ENCODE measurements around the gene TRPC4AP.

The TRPC4AP gene

GRCh38 chr20:35039146-35039545 is 53.5 kb downstream of the TRPC4AP start:
- no peaks in the 10 kb centered on the region for H3K27me3 ChIP-seq (ENCODE audit: insufficient read depth, low read length)
- no peaks in the 10 kb centered on the region for H3K4me1 ChIP-seq (ENCODE audit: insufficient read depth, low read length)
- H3K9me3 ChIP-seq (ENCODE audit: low read length) = no peaks in the 10 kb centered on the region
- peaks cover 65% of the 10 kb centered on the region for H3K36me3 ChIP-seq (ENCODE audit: insufficient read depth, low read length)
- no peak overlapping the region for H3K4me3 ChIP-seq (ENCODE audit: low read length)
- no peak overlapping the region for H2AFZ ChIP-seq (ENCODE audit: low read depth, low read length)

GRCh38 chr20:35034145-35034544 is 58.5 kb downstream of the TRPC4AP start:
- Histone ChIP-seq H2AFZ (ENCODE audit: low read depth, low read length) (no peak overlapping the region), H3K27me3 (ENCODE audit: insufficient read depth, low read length) (no peaks in the 10 kb centered on the region), H3K36me3 (ENCODE audit: insufficient read depth, low read length) (peaks cover 72% of the 10 kb centered on the region), H3K4me3 (ENCODE audit: low read length) (no peak overlapping the region), H3K9me3 (ENCODE audit: low read length) (no peaks in the 10 kb centered on the region), H3K4me1 (ENCODE audit: insufficient read depth, low read length) (no peaks in the 10 kb centered on the region)

GRCh38 chr20:35030136-35030535 is 62.5 kb downstream of the TRPC4AP start:
- Histone ChIP-seq H2AFZ (ENCODE audit: low read depth, low read length) (no peak overlapping the region), H3K4me3 (ENCODE audit: low read length) (no peak overlapping the region), H3K27me3 (ENCODE audit: insufficient read depth, low read length) (no peaks in the 10 kb centered on the region), H3K4me1 (ENCODE audit: insufficient read depth, low read length) (peaks cover 2% of the 10 kb centered on the region), H3K36me3 (ENCODE audit: insufficient read depth, low read length) (peaks cover 75% of the 10 kb centered on the region), H3K9me3 (ENCODE audit: low read length) (no peaks in the 10 kb centered on the region)

- Histone ChIP-seq H3K4me1 (ENCODE audit: insufficient read depth, low read length) (peaks cover 2% of the 10 kb centered on the region), H3K36me3 (ENCODE audit: insufficient read depth, low read length) (peaks cover 70% of the 10 kb centered on the region), H3K9me3 (ENCODE audit: low read length) (no peaks in the 10 kb centered on the region), H3K4me3 (ENCODE audit: low read length) (no peak overlapping the region), H3K27me3 (ENCODE audit: insufficient read depth, low read length) (no peaks in the 10 kb centered on the region), H2AFZ (ENCODE audit: low read depth, low read length) (no peak overlapping the region)
These were observed 65.3 kb downstream of the TRPC4AP start for GRCh38 chr20:35027301-35027700.

GRCh38 chr20:35025116-35025515 is 67.5 kb downstream of the TRPC4AP start:
- no peaks in the 10 kb centered on the region for H3K27me3 ChIP-seq (ENCODE audit: insufficient read depth, low read length)
- H3K4me1 ChIP-seq (ENCODE audit: insufficient read depth, low read length) = peaks cover 2% of the 10 kb centered on the region
- H3K9me3 ChIP-seq (ENCODE audit: low read length) = no peaks in the 10 kb centered on the region
- H3K36me3 ChIP-seq (ENCODE audit: insufficient read depth, low read length) = peaks cover 65% of the 10 kb centered on the region
- H3K4me3 ChIP-seq (ENCODE audit: low read length) = no peak overlapping the region
- no peak overlapping the region for H2AFZ ChIP-seq (ENCODE audit: low read depth, low read length)

GRCh38 chr20:35023624-35024023 is 69.0 kb downstream of the TRPC4AP start:
- no peaks in the 10 kb centered on the region for H3K27me3 ChIP-seq (ENCODE audit: insufficient read depth, low read length)
- no peaks in the 10 kb centered on the region for H3K9me3 ChIP-seq (ENCODE audit: low read length)
- no peak overlapping the region for H3K4me3 ChIP-seq (ENCODE audit: low read length)
- H3K4me1 ChIP-seq (ENCODE audit: insufficient read depth, low read length) = peaks cover 2% of the 10 kb centered on the region
- no peak overlapping the region for H2AFZ ChIP-seq (ENCODE audit: low read depth, low read length)
- peaks cover 72% of the 10 kb centered on the region for H3K36me3 ChIP-seq (ENCODE audit: insufficient read depth, low read length)

GRCh38 chr20:35021831-35022230 is 70.8 kb downstream of the TRPC4AP start:
- Histone ChIP-seq H3K4me3 (ENCODE audit: low read length) (no peak overlapping the region), H3K27me3 (ENCODE audit: insufficient read depth, low read length) (no peaks in the 10 kb centered on the region), H3K36me3 (ENCODE audit: insufficient read depth, low read length) (peaks cover 65% of the 10 kb centered on the region)

GRCh38 chr20:35021063-35021462 is 71.5 kb downstream of the TRPC4AP start:
- H3K27me3 ChIP-seq (ENCODE audit: insufficient read depth, low read length) = no peaks in the 10 kb centered on the region
- no peaks in the 10 kb centered on the region for H3K9me3 ChIP-seq (ENCODE audit: low read length)
- H3K4me1 ChIP-seq (ENCODE audit: insufficient read depth, low read length) = no peaks in the 10 kb centered on the region
- no peak overlapping the region for H3K4me3 ChIP-seq (ENCODE audit: low read length)
- H3K36me3 ChIP-seq (ENCODE audit: insufficient read depth, low read length) = peaks cover 72% of the 10 kb centered on the region
- no peak overlapping the region for H2AFZ ChIP-seq (ENCODE audit: low read depth, low read length)

More at GRCh38 chr20:35021831-35022230, 70.8 kb downstream of the TRPC4AP start:
- H3K4me1 ChIP-seq (ENCODE audit: insufficient read depth, low read length) = no peaks in the 10 kb centered on the region
- H2AFZ ChIP-seq (ENCODE audit: low read depth, low read length) = no peak overlapping the region
- H3K9me3 ChIP-seq (ENCODE audit: low read length) = no peaks in the 10 kb centered on the region

GRCh38 chr20:35020108-35020928 is 72.3 kb downstream of the TRPC4AP start:
- Histone ChIP-seq H3K36me3 (ENCODE audit: insufficient read depth, low read length) (peaks cover 73% of the 10 kb centered on the region), H3K4me1 (ENCODE audit: insufficient read depth, low read length) (no peaks in the 10 kb centered on the region), H3K27me3 (ENCODE audit: insufficient read depth, low read length) (no peaks in the 10 kb centered on the region)

GRCh38 chr20:35018590-35019371 is 73.8 kb downstream of the TRPC4AP start:
- Histone ChIP-seq H2AFZ (ENCODE audit: low read depth, low read length) (no peak overlapping the region), H3K36me3 (ENCODE audit: insufficient read depth, low read length) (peaks cover 71% of the 10 kb centered on the region), H3K9me3 (ENCODE audit: low read length) (no peaks in the 10 kb centered on the region), H3K27me3 (ENCODE audit: insufficient read depth, low read length) (no peaks in the 10 kb centered on the region), H3K4me3 (ENCODE audit: low read length) (no peak overlapping the region), H3K4me1 (ENCODE audit: insufficient read depth, low read length) (no peaks in the 10 kb centered on the region)

More at GRCh38 chr20:35020108-35020928, 72.3 kb downstream of the TRPC4AP start:
- Histone ChIP-seq H3K9me3 (ENCODE audit: low read length) (no peaks in the 10 kb centered on the region), H3K4me3 (ENCODE audit: low read length) (no peak overlapping the region), H2AFZ (ENCODE audit: low read depth, low read length) (no peak overlapping the region)

GRCh38 chr20:35017099-35017835 is 75.3 kb downstream of the TRPC4AP start:
- Histone ChIP-seq H3K4me1 (ENCODE audit: insufficient read depth, low read length) (no peaks in the 10 kb centered on the region), H3K9me3 (ENCODE audit: low read length) (no peaks in the 10 kb centered on the region), H2AFZ (ENCODE audit: low read depth, low read length) (no peak overlapping the region), H3K27me3 (ENCODE audit: insufficient read depth, low read length) (no peaks in the 10 kb centered on the region), H3K36me3 (ENCODE audit: insufficient read depth, low read length) (peaks cover 78% of the 10 kb centered on the region), H3K4me3 (ENCODE audit: low read length) (no peak overlapping the region)

GRCh38 chr20:35015863-35016193 is 76.8 kb downstream of the TRPC4AP start:
- Histone ChIP-seq H3K9me3 (ENCODE audit: low read length) (no peaks in the 10 kb centered on the region), H3K4me1 (ENCODE audit: insufficient read depth, low read length) (no peaks in the 10 kb centered on the region), H2AFZ (ENCODE audit: low read depth, low read length) (no peak overlapping the region), H3K27me3 (ENCODE audit: insufficient read depth, low read length) (no peaks in the 10 kb centered on the region), H3K4me3 (ENCODE audit: low read length) (no peak overlapping the region), H3K36me3 (ENCODE audit: insufficient read depth, low read length) (peaks cover 81% of the 10 kb centered on the region)

GRCh38 chr20:35014537-35014936 is 78.1 kb downstream of the TRPC4AP start:
- Histone ChIP-seq H3K9me3 (ENCODE audit: low read length) (no peaks in the 10 kb centered on the region), H2AFZ (ENCODE audit: low read depth, low read length) (no peak overlapping the region), H3K36me3 (ENCODE audit: insufficient read depth, low read length) (peaks cover 81% of the 10 kb centered on the region), H3K27me3 (ENCODE audit: insufficient read depth, low read length) (no peaks in the 10 kb centered on the region), H3K4me1 (ENCODE audit: insufficient read depth, low read length) (no peaks in the 10 kb centered on the region), H3K4me3 (ENCODE audit: low read length) (no peak overlapping the region)

All from neuron (in vitro differentiated cells).